Measurements from ENCODE around the gene RAP1GDS1. TPM values are rescaled to one million over a fixed set of nuclear protein-coding genes. Genes with fewer than 3 reads are reported as not detected.

RAP1GDS1 gene
- total and polyA plus RNA-seq, 2 of the 13 experiments (the other 11 are each of a cell fraction or from before 2014, with no cell fraction given), result 19.3 to 42.5 TPM

DNA sequence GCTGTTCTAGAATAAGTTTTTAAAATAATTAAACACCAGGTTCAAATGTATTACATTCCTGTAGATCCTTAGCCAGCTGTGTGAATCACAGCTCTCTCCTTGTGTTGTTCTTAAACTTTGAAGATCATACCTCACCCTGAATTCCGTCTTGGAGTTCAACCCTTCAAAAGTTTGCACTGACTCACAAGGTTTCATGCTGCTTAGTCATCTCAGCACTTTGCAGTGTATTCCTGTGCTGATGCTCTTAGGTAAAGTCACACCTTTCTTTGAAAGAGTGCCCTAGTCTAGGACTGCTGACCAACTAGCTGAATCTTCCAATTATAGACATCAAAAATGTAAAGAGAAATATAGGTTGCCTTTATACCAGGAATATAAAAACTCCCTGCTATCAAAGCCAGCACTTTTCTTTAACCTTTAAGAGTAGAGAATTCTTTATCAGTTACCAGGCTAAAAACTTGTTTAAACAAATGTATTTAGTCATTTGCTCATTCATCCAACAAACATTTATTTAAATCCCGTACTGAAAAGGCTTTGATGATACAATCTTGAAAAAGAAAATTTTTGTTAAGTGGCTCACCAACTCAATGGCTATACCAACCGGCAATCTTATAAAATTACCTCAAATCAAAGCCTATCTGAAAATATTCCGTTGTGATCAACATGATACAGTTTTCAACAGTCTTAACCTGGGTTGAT is 169.7 kb downstream of the RAP1GDS1 start (continued):
- no peak for TF ChIP-seq AFF4 (CRISPR knock-in tag; IDR thresholded peaks at IDR 0.05)
- TF ChIP-seq, protein P1, sequence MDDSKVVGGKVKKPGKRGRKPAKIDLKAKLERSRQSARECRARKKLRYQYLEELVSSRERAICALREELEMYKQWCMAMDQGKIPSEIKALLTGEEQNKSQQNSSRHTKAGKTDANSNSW (CRISPR knock-in tag; IDR thresholded peaks at IDR 0.05; ENCODE audit: borderline replicate concordance), result no peak
- no peak for TF ChIP-seq ZNF333 (CRISPR knock-in tag; IDR thresholded peaks at IDR 0.05; ENCODE audit: borderline replicate concordance)
- TF ChIP-seq TAF15 (IDR thresholded peaks at IDR 0.05; ENCODE audit: low read depth, low read length, poor library complexity, severe bottlenecking), result no peak
- TF ChIP-seq, protein P2, sequence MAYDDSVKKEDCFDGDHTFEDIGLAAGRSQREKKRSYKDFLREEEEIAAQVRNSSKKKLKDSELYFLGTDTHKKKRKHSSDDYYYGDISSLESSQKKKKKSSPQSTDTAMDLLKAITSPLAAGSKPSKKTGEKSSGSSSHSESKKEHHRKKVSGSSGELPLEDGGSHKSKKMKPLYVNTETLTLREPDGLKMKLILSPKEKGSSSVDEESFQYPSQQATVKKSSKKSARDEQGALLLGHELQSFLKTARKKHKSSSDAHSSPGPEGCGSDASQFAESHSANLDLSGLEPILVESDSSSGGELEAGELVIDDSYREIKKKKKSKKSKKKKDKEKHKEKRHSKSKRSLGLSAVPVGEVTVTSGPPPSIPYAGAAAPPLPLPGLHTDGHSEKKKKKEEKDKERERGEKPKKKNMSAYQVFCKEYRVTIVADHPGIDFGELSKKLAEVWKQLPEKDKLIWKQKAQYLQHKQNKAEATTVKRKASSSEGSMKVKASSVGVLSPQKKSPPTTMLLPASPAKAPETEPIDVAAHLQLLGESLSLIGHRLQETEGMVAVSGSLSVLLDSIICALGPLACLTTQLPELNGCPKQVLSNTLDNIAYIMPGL (CRISPR knock-in tag; IDR thresholded peaks at IDR 0.05; ENCODE audit: borderline replicate concordance in 1 of 2, low read depth in 1 of 2), result no peak

Measured in HepG2 (cell line).